HCT116 (cell line): ENCODE results near the gene ZNF202.

Experiments
- CEBPB ChIP-seq: IDR thresholded peaks from 2 replicates; pipeline ENCODE4 v1.6.1; 2012; ENCODE audit warnings: low read depth
- CTCF ChIP-seq, 3 experiments: fragments of 200-600 bp in 1 of 3; sonication (generic) in 1 of 3; IDR thresholded peaks in 2 of 3; conservative IDR thresholded peaks in 1 of 3; 2 replicates each; pipeline ENCODE4 v1.5.1; 2012 to 2017; ENCODE audit warnings: low read depth in 2 of 3, low read length in 2 of 3, antibody characterized with exemption in 1 of 3, borderline replicate concordance in 1 of 3, control low read depth in 1 of 3, mild to moderate bottlenecking in 1 of 3, mixed read lengths in 1 of 3, mixed run types in 1 of 3, moderate library complexity in 1 of 3; ENCODE audit not compliant: insufficient read depth in 1 of 3

GRCh38 chr11:123773959-123774358 is 32.5 kb upstream of the ZNF202 start:
- TF ChIP-seq CEBPB (no peak), CTCF (IDR thresholded peaks at IDR 0.05 in 2 of 3, conservative IDR thresholded peaks at IDR 0.05 in 1 of 3; ENCODE audit: borderline replicate concordance in 1 of 3, insufficient read depth in 1 of 3, low read depth in 2 of 3, low read length in 2 of 3) (no peak)
